Measurements from ENCODE around the gene MYL6B. TPM values are rescaled to one million over a fixed set of nuclear protein-coding genes. Genes with fewer than 3 reads are reported as not detected.

MYL6B gene
- polyA plus RNA-seq, 2 of the 4 experiments (the other 2 are of a cell fraction) = 67.0 to 83.9 TPM

GRCh38 chr12:56130876-56131275 is 21.5 kb upstream of the MYL6B start:
- no peak overlapping the region for H3K4me2 ChIP-seq
- H3K9me3 ChIP-seq = no peaks in the 10 kb centered on the region
- WGBS (ENCODE audit: missing lambda C conversion rate) = 83% methylated on average over 4 of the region's 4 CpGs
- TF ChIP-seq, protein P1, sequence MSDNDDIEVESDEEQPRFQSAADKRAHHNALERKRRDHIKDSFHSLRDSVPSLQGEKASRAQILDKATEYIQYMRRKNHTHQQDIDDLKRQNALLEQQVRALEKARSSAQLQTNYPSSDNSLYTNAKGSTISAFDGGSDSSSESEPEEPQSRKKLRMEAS (IDR thresholded peaks at IDR 0.05) = no peak
- TF ChIP-seq CTCF (IDR thresholded peaks at IDR 0.05) = no peak
- TF ChIP-seq EP300 (IDR thresholded peaks at IDR 0.05) = no peak
- TF ChIP-seq, protein P2, sequence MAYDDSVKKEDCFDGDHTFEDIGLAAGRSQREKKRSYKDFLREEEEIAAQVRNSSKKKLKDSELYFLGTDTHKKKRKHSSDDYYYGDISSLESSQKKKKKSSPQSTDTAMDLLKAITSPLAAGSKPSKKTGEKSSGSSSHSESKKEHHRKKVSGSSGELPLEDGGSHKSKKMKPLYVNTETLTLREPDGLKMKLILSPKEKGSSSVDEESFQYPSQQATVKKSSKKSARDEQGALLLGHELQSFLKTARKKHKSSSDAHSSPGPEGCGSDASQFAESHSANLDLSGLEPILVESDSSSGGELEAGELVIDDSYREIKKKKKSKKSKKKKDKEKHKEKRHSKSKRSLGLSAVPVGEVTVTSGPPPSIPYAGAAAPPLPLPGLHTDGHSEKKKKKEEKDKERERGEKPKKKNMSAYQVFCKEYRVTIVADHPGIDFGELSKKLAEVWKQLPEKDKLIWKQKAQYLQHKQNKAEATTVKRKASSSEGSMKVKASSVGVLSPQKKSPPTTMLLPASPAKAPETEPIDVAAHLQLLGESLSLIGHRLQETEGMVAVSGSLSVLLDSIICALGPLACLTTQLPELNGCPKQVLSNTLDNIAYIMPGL (CRISPR knock-in tag; IDR thresholded peaks at IDR 0.05; ENCODE audit: borderline replicate concordance) = no peak
- TF ChIP-seq NPAS2 (CRISPR knock-in tag; IDR thresholded peaks at IDR 0.05; ENCODE audit: borderline replicate concordance) = no peak
- TF ChIP-seq KDM5A (IDR thresholded peaks at IDR 0.05) = no peak
- TF ChIP-seq POLR2AphosphoS2 (conservative IDR thresholded peaks at IDR 0.05; ENCODE audit: low read length) = no peak
- no peak for TF ChIP-seq PHF8 (IDR thresholded peaks at IDR 0.05; ENCODE audit: borderline replicate concordance, low read depth)
- no peak for TF ChIP-seq EHMT2 (IDR thresholded peaks at IDR 0.05; ENCODE audit: low read depth)
- TF ChIP-seq RAD21 (conservative IDR thresholded peaks at IDR 0.05 in 1 of 2, IDR thresholded peaks at IDR 0.05 in 1 of 2) = no peak
- TF ChIP-seq ESRRA (IDR thresholded peaks at IDR 0.05; ENCODE audit: borderline replicate concordance, low read length) = no peak
- no peak for TF ChIP-seq MYC (IDR thresholded peaks at IDR 0.05; ENCODE audit: borderline replicate concordance, low read length)
- no peak for TF ChIP-seq EHF (CRISPR knock-in tag; IDR thresholded peaks at IDR 0.05)
- TF ChIP-seq POLR2A (IDR thresholded peaks at IDR 0.05; ENCODE audit: low read length) = no peak
- no peak for TF ChIP-seq HOXB5 (CRISPR knock-in tag; IDR thresholded peaks at IDR 0.05)
- no peak for TF ChIP-seq MAZ (IDR thresholded peaks at IDR 0.05; ENCODE audit: borderline replicate concordance, low read depth, low read length)
- TF ChIP-seq HOXA7 (CRISPR knock-in tag; IDR thresholded peaks at IDR 0.05) = no peak
- TF ChIP-seq JUNB (IDR thresholded peaks at IDR 0.05) = no peak
- H3K4me3 ChIP-seq = no peak overlapping the region
- H3K27ac ChIP-seq = no peak overlapping the region
- FAIRE-seq (no peak), DNase-seq (ENCODE audit: low read depth in 1 of 2, low spot score in 1 of 2) (no peak), ATAC-seq (no peak)
- peaks cover 22% of the 10 kb centered on the region for H3K4me1 ChIP-seq
- CTCF ChIA-PET = interaction anchor here (7.7 to 15.7 kb wide), 2 partner anchors 27 to 59 kb away, joined by 98 to 204 read pairs; partner anchors contain the start of genes MYL6 and SMARCC2
- POLR2A ChIA-PET = no interaction called here

DNA sequence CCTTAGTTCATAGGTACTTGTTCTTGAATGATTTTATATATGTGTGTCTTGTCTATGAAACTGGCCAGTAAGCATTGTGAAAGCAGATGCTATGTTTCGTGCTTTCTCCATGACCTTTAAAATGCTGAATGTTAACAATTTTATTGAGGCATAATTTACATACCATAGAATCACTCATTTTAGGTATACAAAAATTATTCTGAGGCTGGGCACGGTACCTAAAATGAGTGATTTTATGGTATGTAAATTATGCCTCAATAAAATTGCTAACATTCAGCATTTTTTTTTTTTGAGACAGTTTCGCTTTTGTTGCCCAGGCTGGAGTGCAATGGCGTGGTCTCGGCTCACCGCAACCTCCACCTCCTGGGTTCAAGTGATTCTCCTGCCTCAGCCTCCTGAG is 17.5 kb upstream of the MYL6B start:
- TF ChIP-seq ZNF302 (CRISPR knock-in tag; IDR thresholded peaks at IDR 0.05) = no peak
- no peak for TF ChIP-seq CBX2 (IDR thresholded peaks at IDR 0.05; ENCODE audit: borderline replicate concordance, low read depth)
- no peak for TF ChIP-seq CEBPB (IDR thresholded peaks at IDR 0.05)
- TF ChIP-seq, protein P1 (IDR thresholded peaks at IDR 0.05) = no peak
- TF ChIP-seq KDM1A (IDR thresholded peaks at IDR 0.05; ENCODE audit: low read depth) = no peak
- TF ChIP-seq JUN (IDR thresholded peaks at IDR 0.05) = no peak
- TF ChIP-seq JUNB (IDR thresholded peaks at IDR 0.05) = no peak
- no peak for TF ChIP-seq FOSL2 (IDR thresholded peaks at IDR 0.05)
- TF ChIP-seq FOSL2 (CRISPR knock-in tag; IDR thresholded peaks at IDR 0.05) = no peak
- no peak for TF ChIP-seq SMC3 (IDR thresholded peaks at IDR 0.05)
- TF ChIP-seq TFCP2L1 (CRISPR knock-in tag; IDR thresholded peaks at IDR 0.05) = no peak
- H3K9me3 ChIP-seq = no peaks in the 10 kb centered on the region
- no peak overlapping the region for H3K4me3 ChIP-seq
- DNase-seq (ENCODE audit: low read depth in 1 of 2, low spot score in 1 of 2) (no peak), ATAC-seq (no peak), FAIRE-seq (no peak)
- H3K4me2 ChIP-seq = no peak overlapping the region
- WGBS (ENCODE audit: missing lambda C conversion rate) = 94% methylated on average over 6 of the region's 6 CpGs
- H3K27ac ChIP-seq = no peak overlapping the region
- POLR2A ChIA-PET = no interaction called here
- CTCF ChIA-PET = interaction anchor here (0.7 to 1.6 kb wide), 2 partner anchors 54 to 113 kb away, joined by 3 to 7 read pairs; partner anchors contain the start of gene SMARCC2
- peaks cover under 1% of the 10 kb centered on the region; the same call in 1 of the 3 replicates for H3K4me1 ChIP-seq
